WTC11 (cell line): ENCODE measurements around the gene GRK7. TPM values are rescaled to one million over a fixed set of nuclear protein-coding genes. Genes with fewer than 3 reads are reported as not detected.

Experiments used
- ATAC-seq: fragments of 200-7000 bp; cut with Tn5 transposase; 2 replicates; pipeline ENCODE4 v1.10.0; 2021; ENCODE audit warnings: mild to moderate bottlenecking, moderate library complexity
- CTCF ChIA-PET: fragments of 300-600 bp; sonication (Branson Sonifier 250); formaldehyde crosslinking; loops from one replicate; lab custom pipeline; 2021; ENCODE audit warnings: antibody characterized with exemption; lab: Charles Lee
- POLR2A ChIA-PET: fragments of 350-600 bp; sonication (Branson Sonifier 250); formaldehyde crosslinking; loops from one replicate; lab custom pipeline; 2021; ENCODE audit warnings: antibody characterized with exemption; lab: Charles Lee
- DNase-seq: peaks from one replicate; pipeline ENCODE4 v3.0.0; 2021; ENCODE audit warnings: low spot score
- H3K27ac Mint-ChIP-seq: 2 replicates; pipeline ENCODE4 v1.8.0; 2021; ENCODE audit warnings: mixed read lengths
- H3K27me3 Mint-ChIP-seq: 2 replicates; pipeline ENCODE4 v1.8.0; 2021; ENCODE audit warnings: low read depth, mild to moderate bottlenecking, moderate library complexity, mixed read lengths
- H3K36me3 Mint-ChIP-seq: 2 replicates; pipeline ENCODE4 v1.8.0; 2021; ENCODE audit warnings: mixed read lengths
- H3K4me1 Mint-ChIP-seq: 2 replicates; pipeline ENCODE4 v1.8.0; 2022; ENCODE audit warnings: mixed read lengths
- H3K4me3 Mint-ChIP-seq: 2 replicates; pipeline ENCODE4 v1.8.0; 2021; ENCODE audit warnings: mild to moderate bottlenecking, moderate library complexity, mixed read lengths
- H3K9me3 Mint-ChIP-seq: 2 replicates; pipeline ENCODE4 v1.8.0; 2021; ENCODE audit warnings: mixed read lengths
- ATF2 ChIP-seq: sonication (generic); formaldehyde crosslinking; IDR thresholded peaks from 2 replicates; pipeline ENCODE4 v1.8.1; 2022; ENCODE audit warnings: low read depth, missing genetic modification reagents, borderline replicate concordance
- CBFB ChIP-seq: sonication (generic); formaldehyde crosslinking; IDR thresholded peaks from 2 replicates; pipeline ENCODE4 v1.8.1; 2022; ENCODE audit warnings: mild to moderate bottlenecking, low read depth, missing genetic modification reagents
- E2F1 ChIP-seq: sonication (generic); formaldehyde crosslinking; IDR thresholded peaks from 2 replicates; pipeline ENCODE4 v1.8.0; 2022; ENCODE audit warnings: mild to moderate bottlenecking, missing genetic modification reagents
- ESRRA ChIP-seq: sonication (generic); formaldehyde crosslinking; IDR thresholded peaks from 2 replicates; pipeline ENCODE4 v1.8.1; 2022; ENCODE audit warnings: mild to moderate bottlenecking, missing genetic modification reagents, borderline replicate concordance
- FOXP4 ChIP-seq: sonication (generic); formaldehyde crosslinking; IDR thresholded peaks from 2 replicates; pipeline ENCODE4 v1.8.0; 2022; ENCODE audit warnings: mild to moderate bottlenecking, missing genetic modification reagents
- GTF2I ChIP-seq: fragments of 250-450 bp; sonication (Bioruptor Pico); conservative IDR thresholded peaks from 2 replicates; pipeline ENCODE4 v1.4.0; 2021; ENCODE audit warnings: mild to moderate bottlenecking
- HMGXB4 ChIP-seq: sonication (generic); formaldehyde crosslinking; IDR thresholded peaks from 2 replicates; pipeline ENCODE4 v1.8.1; 2023; ENCODE audit warnings: mild to moderate bottlenecking, moderate library complexity, missing genetic modification reagents
- NFYB ChIP-seq: sonication (generic); formaldehyde crosslinking; conservative IDR thresholded peaks from 2 replicates; pipeline ENCODE4 v1.8.0; 2022; ENCODE audit warnings: low read depth, missing genetic modification reagents
- SMAD4 ChIP-seq: sonication (generic); formaldehyde crosslinking; IDR thresholded peaks from 2 replicates; pipeline ENCODE4 v1.8.0; 2022; ENCODE audit warnings: mild to moderate bottlenecking, missing genetic modification reagents
- SP1 ChIP-seq: sonication (generic); formaldehyde crosslinking; conservative IDR thresholded peaks from 2 replicates; pipeline ENCODE4 v1.8.1; 2022; ENCODE audit warnings: missing genetic modification reagents
- STAT6 ChIP-seq: sonication (generic); formaldehyde crosslinking; conservative IDR thresholded peaks from 2 replicates; pipeline ENCODE4 v1.8.1; 2023; ENCODE audit warnings: mild to moderate bottlenecking, low read depth, missing genetic modification reagents, moderate library complexity
- ZMAT4 ChIP-seq: fragments of 250-450 bp; sonication (Bioruptor Pico); IDR thresholded peaks from 2 replicates; pipeline ENCODE4 v1.9.0; 2021; ENCODE audit warnings: mild to moderate bottlenecking
- ZNF121 ChIP-seq: sonication (generic); formaldehyde crosslinking; IDR thresholded peaks from 2 replicates; pipeline ENCODE4 v1.8.0; 2023; ENCODE audit warnings: missing genetic modification reagents
- ZNF138 ChIP-seq: sonication (generic); formaldehyde crosslinking; conservative IDR thresholded peaks from 2 replicates; pipeline ENCODE4 v1.8.1; 2022; ENCODE audit warnings: mild to moderate bottlenecking, moderate library complexity, missing genetic modification reagents
- ZNF232 ChIP-seq: sonication (generic); formaldehyde crosslinking; IDR thresholded peaks from 2 replicates; pipeline ENCODE4 v1.8.0; 2022; ENCODE audit warnings: mild to moderate bottlenecking, missing genetic modification reagents
- ZNF512 ChIP-seq: sonication (generic); formaldehyde crosslinking; IDR thresholded peaks from 2 replicates; pipeline ENCODE4 v1.8.1; 2022; ENCODE audit warnings: missing genetic modification reagents, borderline replicate concordance
- total RNA-seq: library from RNA; stranded (reverse); gene quantifications from 3 replicates; pipeline ENCODE4 v1.2.3, GENCODE V29; 2021

Gene GRK7
- total RNA-seq, 1 experiment from 2014 or later = not detected

- TF ChIP-seq HMGXB4 (CRISPR knock-in tag) (no peak), ATF2 (CRISPR knock-in tag) (no peak), FOXP4 (CRISPR knock-in tag) (no peak), NFYB (CRISPR knock-in tag) (no peak), E2F1 (CRISPR knock-in tag) (no peak), ZNF232 (CRISPR knock-in tag) (no peak), SP1 (no peak), GTF2I (CRISPR knock-in tag) (no peak), SMAD4 (no peak), ESRRA (no peak), CBFB (CRISPR knock-in tag) (no peak), ZNF138 (CRISPR knock-in tag) (no peak), STAT6 (CRISPR knock-in tag) (no peak), ZMAT4 (no peak)
These were observed 38.2 kb upstream of the GRK7 start (continued) for GRCh38 chr3:141725036-141725435.

- Mint-ChIP-seq H3K27ac (no peak overlapping the region), H3K4me3 (no peak overlapping the region), H3K27me3 (no peaks in the 10 kb centered on the region), H3K36me3 (no peaks in the 10 kb centered on the region), H3K4me1 (0 out of 2 replicates have a peak, but pooled peaks cover 7% of the 10 kb centered on the region), H3K9me3 (no peaks in the 10 kb centered on the region)
- no peak for DNase-seq
- ChIA-PET POLR2A (no interaction called here), CTCF (no interaction called here)
- no peak for ATAC-seq
- TF ChIP-seq ZNF121 (CRISPR knock-in tag) (no peak), ZNF512 (CRISPR knock-in tag) (0 out of 2 replicates have a peak, but pooled peaks have one; percentile 69)
These were observed 36.7 kb upstream of the GRK7 start for GRCh38 chr3:141726483-141726882.
